Transverse colon (tissue), 4 donors: ENCODE measurements around the gene CYYR1. TPM values are rescaled to one million over a fixed set of nuclear protein-coding genes. Genes with fewer than 3 reads are reported as not detected.

Experiments
- DNase-seq: peaks from one replicate; pipeline ENCODE4 v3.0.0-alpha.2; 2019
- H3K27ac ChIP-seq, 4 donors: fragments of 200-600 bp; sonication (generic); 2 replicates each; pipeline ENCODE4 v1.5.1; 2016 to 2018; ENCODE audit warnings: inconsistent platforms in 4 of 4
- H3K27me3 ChIP-seq: fragments of 200-600 bp; sonication (generic); 2 replicates; pipeline ENCODE4 v1.5.1; 2017; ENCODE audit warnings: inconsistent platforms
- H3K36me3 ChIP-seq, 4 donors: fragments of 200-600 bp; sonication (generic); 2 replicates each; pipeline ENCODE4 v1.5.1; 2017 to 2019; ENCODE audit warnings: inconsistent platforms in 4 of 4
- H3K4me1 ChIP-seq, 4 donors: fragments of 200-600 bp; sonication (generic); 2 replicates each; pipeline ENCODE4 v1.5.1; 2017 to 2020; ENCODE audit warnings: inconsistent platforms in 4 of 4
- H3K4me3 ChIP-seq, 4 donors: fragments of 200-600 bp; sonication (generic); 1 replicate in 1 of 4; 2 replicates in 3 of 4; pipeline versions ENCODE4 v1.5.1 to v1.6.1; 2017 to 2019; ENCODE audit warnings: inconsistent platforms in 4 of 4
- H3K9me3 ChIP-seq, 2 donors: fragments of 200-600 bp; sonication (generic); 2 replicates each; pipeline ENCODE4 v1.5.1; 2017 to 2019; ENCODE audit warnings: inconsistent platforms in 2 of 2
- CTCF ChIP-seq, 5 experiments: fragments of 200-600 bp in 3 of 5; fragments of 450-650 bp in 2 of 5; sonication (generic) in 3 of 5; IDR thresholded peaks; 1 replicate in 2 of 5; 2 replicates in 3 of 5; pipeline ENCODE4 v1.5.1; 2016 to 2017; ENCODE audit warnings: antibody characterized with exemption in 5 of 5, inconsistent platforms in 3 of 5, mild to moderate bottlenecking in 2 of 5, moderate library complexity in 1 of 5
- EP300 ChIP-seq: sonication (generic); formaldehyde crosslinking; IDR thresholded peaks from one replicate; pipeline ENCODE4 v1.6.1; 2017; ENCODE audit warnings: antibody characterized with exemption, low read depth
- POLR2A ChIP-seq: fragments of 450-650 bp; IDR thresholded peaks from one replicate; pipeline ENCODE4 v1.6.1; 2016; ENCODE audit warnings: antibody characterized with exemption, mild to moderate bottlenecking, moderate library complexity
- POLR2AphosphoS5 ChIP-seq, 3 donors: sonication (generic); formaldehyde crosslinking; IDR thresholded peaks; one replicate each; pipeline ENCODE4 v1.6.1; 2016; ENCODE audit warnings: antibody characterized with exemption in 3 of 3
- WGBS, 2 donors: methylation state at CpG; one replicate each; pipeline ENCODE4 v1.1.5; 2018; ENCODE audit warnings: low coverage in 1 of 2; 5-methylcytosine and 5-hydroxymethylcytosine counted together
- in situ Hi-C, 4 donors: fragments of 200-750 bp; cut with MboI; loops; one replicate each; pipeline versions ENCODE4 v1.15.0 to v1.15.1; 2017; ENCODE audit warnings: low sequenced_read_pairs in 3 of 4, low pct_ligation_motif_present in 1 of 4, low pct_unique_long_range_greater_than_20kb in 1 of 4
- intact Hi-C: fragments of 100-400 bp; cut with DNase I; formaldehyde crosslinking; loops from one replicate; pipeline ENCODE4 v1.15.1; 2023; ENCODE audit warnings: low total_unique reads
- total RNA-seq, 4 donors: library from RNA; depleted of rRNA; stranded (reverse); fragments of >200 nt; gene quantifications; one replicate each; pipeline ENCODE4 v1.1.0, GENCODE V29; 2016

CYYR1 gene
- total RNA-seq, 4 donors from 2014 or later = 0.75 to 6.6 (median 3.5) TPM

GRCh38 chr21:26581818-26582217, 8.7 kb upstream of the CYYR1 start:
- no peak for TF ChIP-seq POLR2AphosphoS5 (IDR thresholded peaks at IDR 0.05)
- TF ChIP-seq CTCF (IDR thresholded peaks at IDR 0.05) = no peak
- no peak for TF ChIP-seq POLR2A
- TF ChIP-seq EP300 = no peak
- 78 to 91% methylated on average over 1 of the region's 1 CpG for WGBS, 2 donors
- no peaks in the 10 kb centered on the region for H3K4me1 ChIP-seq
- no peak overlapping the region for H3K27ac ChIP-seq
- intact Hi-C loops (loop anchor here (5.0 kb wide), 1 partner anchor 245 kb away; no protein-coding TSS in a partner anchor), in situ Hi-C loops (no loop called here)
- no peaks in the 10 kb centered on the region for H3K36me3 ChIP-seq
- H3K9me3 ChIP-seq = no peaks in the 10 kb centered on the region
- no peak overlapping the region for H3K4me3 ChIP-seq
- no peaks in the 10 kb centered on the region for H3K27me3 ChIP-seq
- DNase-seq = no peak

- intact Hi-C loops = no loop called here
- no peak for DNase-seq
- Histone ChIP-seq H3K27me3 (peaks cover 22% of the 10 kb centered on the region), H3K4me3 (peak overlapping the region in 3 of 4 donors; percentile 4 to 41 (median 22)), H3K27ac (peak overlapping the region in 2 of 4 donors; percentile 23 to 56), H3K9me3 (peaks cover 0 to 3% of the 10 kb centered on the region in 2 donors), H3K36me3 (no peaks in the 10 kb centered on the region), H3K4me1 (no peaks in the 10 kb centered on the region)
- in situ Hi-C loops = no loop called here
- 39 to 41% methylated on average over 8 to 11 of the region's 11 CpGs for WGBS, 2 donors
- no peak for TF ChIP-seq POLR2A
These were observed 897 bp downstream of the CYYR1 start for GRCh38 chr21:26572076-26572701.

- H3K4me1 ChIP-seq = no peaks in the 10 kb centered on the region
- H3K9me3 ChIP-seq = peaks cover 0 to 3% of the 10 kb centered on the region in 2 donors
- intact Hi-C loops (no loop called here), in situ Hi-C loops (no loop called here)
- H3K27me3 ChIP-seq = peaks cover 22% of the 10 kb centered on the region
- WGBS, 2 donors = 43 to 64% methylated on average over 2 to 3 of the region's 3 CpGs
- H3K27ac ChIP-seq = no peak overlapping the region
- H3K36me3 ChIP-seq = no peaks in the 10 kb centered on the region
- H3K4me3 ChIP-seq = no peak overlapping the region
- no peak for DNase-seq
- TF ChIP-seq POLR2AphosphoS5 (IDR thresholded peaks at IDR 0.05) = no peak
- no peak for TF ChIP-seq EP300
- no peak for TF ChIP-seq POLR2A
- no peak for TF ChIP-seq CTCF (IDR thresholded peaks at IDR 0.05)
These were observed 2.9 kb downstream of the CYYR1 start for GRCh38 chr21:26570203-26570602.

- Histone ChIP-seq H3K4me1 (no peaks in the 10 kb centered on the region), H3K4me3 (no peak overlapping the region), H3K27ac (no peak overlapping the region), H3K27me3 (no peaks in the 10 kb centered on the region), H3K36me3 (no peaks in the 10 kb centered on the region), H3K9me3 (no peaks in the 10 kb centered on the region)
- no peak for DNase-seq
- in situ Hi-C loops (no loop called here), intact Hi-C loops (no loop called here)
- TF ChIP-seq POLR2A (no peak), POLR2AphosphoS5 (IDR thresholded peaks at IDR 0.05) (no peak), CTCF (IDR thresholded peaks at IDR 0.05) (no peak), EP300 (no peak)
- WGBS, 2 donors = 81 to 83% methylated on average over 1 to 2 of the region's 2 CpGs
These were observed 7.5 kb downstream of the CYYR1 start for GRCh38 chr21:26565546-26565945.

GRCh38 chr21:26565111-26565510, 8.0 kb downstream of the CYYR1 start:
- Histone ChIP-seq H3K27ac (no peak overlapping the region), H3K9me3 (no peaks in the 10 kb centered on the region), H3K4me3 (no peak overlapping the region), H3K27me3 (no peaks in the 10 kb centered on the region), H3K4me1 (no peaks in the 10 kb centered on the region), H3K36me3 (no peaks in the 10 kb centered on the region)
- WGBS, 2 donors = 70 to 93% methylated on average over 4 to 6 of the region's 6 CpGs
- intact Hi-C loops (no loop called here), in situ Hi-C loops (no loop called here)
- DNase-seq = no peak
- TF ChIP-seq POLR2AphosphoS5 (IDR thresholded peaks at IDR 0.05) = no peak
- no peak for TF ChIP-seq EP300
- no peak for TF ChIP-seq POLR2A
- no peak for TF ChIP-seq CTCF (IDR thresholded peaks at IDR 0.05)
